ENCODE measurements around the gene SKI. TPM values are rescaled to one million over a fixed set of nuclear protein-coding genes. Genes with fewer than 3 reads are reported as not detected.

The SKI gene
- total and polyA plus RNA-seq, 2 experiments from 2014 or later, result 9.3 to 66.8 TPM

DNA sequence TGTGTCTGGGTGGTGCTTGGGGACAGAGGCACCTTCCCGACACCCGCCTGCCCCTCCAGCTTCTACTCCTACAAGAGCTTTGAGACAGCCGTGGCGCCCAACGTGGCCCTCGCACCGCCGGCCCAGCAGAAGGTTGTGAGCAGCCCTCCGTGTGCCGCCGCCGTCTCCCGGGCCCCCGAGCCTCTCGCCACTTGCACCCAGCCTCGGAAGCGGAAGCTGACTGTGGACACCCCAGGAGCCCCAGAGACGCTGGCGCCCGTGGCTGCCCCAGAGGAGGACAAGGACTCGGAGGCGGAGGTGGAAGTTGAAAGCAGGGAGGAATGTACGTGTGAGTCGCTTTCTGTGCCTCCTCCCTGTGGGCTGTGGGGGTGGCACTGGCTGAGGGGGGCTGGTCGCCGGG is 75.7 kb downstream of the SKI start:
- H3K36me3 ChIP-seq (ENCODE audit: insufficient read depth), result 0 out of 2 replicates have a peak, but pooled peaks cover 5% of the 10 kb centered on the region
- ATAC-seq, result no peak

GRCh38 chr1:2304282-2304681 is 76.2 kb downstream of the SKI start:
- Histone ChIP-seq H3F3A (replicated peaks; ENCODE audit: low read depth) (peaks cover 16% of the 10 kb centered on the region), H3K79me2 (replicated peaks; ENCODE audit: insufficient read depth) (peaks cover 47% of the 10 kb centered on the region), H3K27ac (ENCODE audit: low read depth) (no peak overlapping the region), H2AFZ (no peak overlapping the region), H3K9me2 (ENCODE audit: insufficient read depth) (no peaks in the 10 kb centered on the region), H3K4me2 (no peak overlapping the region), H3K36me3 (ENCODE audit: insufficient read depth) (0 out of 2 replicates have a peak, but pooled peaks cover 5% of the 10 kb centered on the region), H3K4me3 (no peak overlapping the region), H3K27me3 (ENCODE audit: insufficient read depth) (no peaks in the 10 kb centered on the region), H4K20me1 (replicated peaks; ENCODE audit: insufficient read depth) (peaks cover 24% of the 10 kb centered on the region), H3K4me1 (ENCODE audit: insufficient read depth) (no peaks in the 10 kb centered on the region)
- Mint-ChIP-seq H3K4me1 (peaks cover 12% of the 10 kb centered on the region), H3K27ac (no peak overlapping the region), H3K27me3 (ENCODE audit: insufficient read depth, low read depth, poor library complexity) (peaks cover 13% of the 10 kb centered on the region), H3K9me3 (no peaks in the 10 kb centered on the region), H3K36me3 (ENCODE audit: low read depth) (peaks cover 48% of the 10 kb centered on the region), H3K4me3 (no peak overlapping the region)
- no peak for ATAC-seq
- DNase-seq (ENCODE audit: low spot score), result no peak
- no peak for TF ChIP-seq ZNF462 (CRISPR knock-in tag; IDR thresholded peaks at IDR 0.05)
- TF ChIP-seq NANOG (IDR thresholded peaks at IDR 0.05; ENCODE audit: borderline replicate concordance), result no peak
- TF ChIP-seq ETS1 (IDR thresholded peaks at IDR 0.05), result no peak
- no peak for TF ChIP-seq ZNF331 (CRISPR knock-in tag; IDR thresholded peaks at IDR 0.05; ENCODE audit: low read depth)

More for the DNA sequence above, 75.7 kb downstream of the SKI start:
- Mint-ChIP-seq H3K4me1 (peaks cover 12% of the 10 kb centered on the region), H3K27ac (no peak overlapping the region), H3K36me3 (ENCODE audit: low read depth) (peaks cover 44% of the 10 kb centered on the region), H3K9me3 (no peaks in the 10 kb centered on the region), H3K27me3 (ENCODE audit: insufficient read depth, low read depth, poor library complexity) (peaks cover 15% of the 10 kb centered on the region), H3K4me3 (no peak overlapping the region)
- peaks cover 16% of the 10 kb centered on the region for H3F3A ChIP-seq (replicated peaks; ENCODE audit: low read depth)
- H3K79me2 ChIP-seq (replicated peaks; ENCODE audit: insufficient read depth), result peaks cover 52% of the 10 kb centered on the region
- no peak overlapping the region for H3K27ac ChIP-seq (ENCODE audit: low read depth)
- H3K4me3 ChIP-seq, result no peak overlapping the region
- no peak overlapping the region for H2AFZ ChIP-seq
- no peaks in the 10 kb centered on the region for H3K27me3 ChIP-seq (ENCODE audit: insufficient read depth)
- H3K9me2 ChIP-seq (ENCODE audit: insufficient read depth), result no peaks in the 10 kb centered on the region
- no peaks in the 10 kb centered on the region for H3K4me1 ChIP-seq (ENCODE audit: insufficient read depth)
- no peak for TF ChIP-seq REST (IDR thresholded peaks at IDR 0.05; ENCODE audit: unreplicated experiment)
- TF ChIP-seq NANOG (IDR thresholded peaks at IDR 0.05; ENCODE audit: borderline replicate concordance), result no peak
- H4K20me1 ChIP-seq (replicated peaks; ENCODE audit: insufficient read depth), result peaks cover 24% of the 10 kb centered on the region
- no peak for DNase-seq (ENCODE audit: low spot score)
- H3K4me2 ChIP-seq, result no peak overlapping the region

Data from GM23338 (cell line).